ENCODE data around the gene PTPRZ1. TPM values are rescaled to one million over a fixed set of nuclear protein-coding genes. Genes with fewer than 3 reads are reported as not detected.

The PTPRZ1 gene
- total and polyA plus RNA-seq, 9 donors = 0.45 to 2.0 (median 0.83) TPM

- DNase-seq = no peak
- H3K4me1 ChIP-seq (ENCODE audit: insufficient read depth) = no peaks in the 10 kb centered on the region
- WGBS, 3 donors = 35 to 57% (median 51%) methylated on average over 3 of the region's 3 CpGs
- H3K27ac ChIP-seq = no peak overlapping the region
- no peaks in the 10 kb centered on the region for H3K27me3 ChIP-seq
- H3K4me3 ChIP-seq = no peak overlapping the region
- intact Hi-C loops (cut with DNase I) = no loop called here
- H3K9me3 ChIP-seq = no peaks in the 10 kb centered on the region
- TF ChIP-seq CTCF (IDR thresholded peaks at IDR 0.05) (no peak), EP300 (IDR thresholded peaks at IDR 0.05) (no peak), POLR2A (IDR thresholded peaks at IDR 0.05) (no peak)
- no peaks in the 10 kb centered on the region for H3K36me3 ChIP-seq
Observed at GRCh38 chr7:121919986-121920385, 47.0 kb downstream of the PTPRZ1 start.

- no peak for TF ChIP-seq CTCF (IDR thresholded peaks at IDR 0.05)
- no peak for TF ChIP-seq POLR2A (IDR thresholded peaks at IDR 0.05)
- TF ChIP-seq EP300 (IDR thresholded peaks at IDR 0.05) = no peak
- no peaks in the 10 kb centered on the region for H3K27me3 ChIP-seq
- no peak overlapping the region for H3K27ac ChIP-seq
- no peak for DNase-seq
- H3K4me3 ChIP-seq = no peak overlapping the region
- intact Hi-C loops (cut with DNase I) = no loop called here
- 87 to 88% (median 87%) methylated on average over 7 of the region's 7 CpGs for WGBS, 3 donors
- no peaks in the 10 kb centered on the region for H3K4me1 ChIP-seq (ENCODE audit: insufficient read depth)
- no peaks in the 10 kb centered on the region for H3K36me3 ChIP-seq
- H3K9me3 ChIP-seq = no peaks in the 10 kb centered on the region
Observed at GRCh38 chr7:121924269-121925186, 51.6 kb downstream of the PTPRZ1 start.

GRCh38 chr7:121931149-121931902, 58.4 kb downstream of the PTPRZ1 start:
- H3K4me1 ChIP-seq (ENCODE audit: insufficient read depth) = no peaks in the 10 kb centered on the region
- H3K27ac ChIP-seq = no peak overlapping the region
- 26 to 31% (median 27%) methylated on average over 1 of the region's 1 CpG for WGBS, 3 donors
- intact Hi-C loops (cut with DNase I) = no loop called here
- no peaks in the 10 kb centered on the region for H3K27me3 ChIP-seq
- no peak for TF ChIP-seq EP300 (IDR thresholded peaks at IDR 0.05)
- TF ChIP-seq CTCF (IDR thresholded peaks at IDR 0.05) = no peak
- no peak for TF ChIP-seq POLR2A (IDR thresholded peaks at IDR 0.05)
- H3K4me3 ChIP-seq = no peak overlapping the region
- H3K9me3 ChIP-seq = no peaks in the 10 kb centered on the region
- DNase-seq = no peak
- no peaks in the 10 kb centered on the region for H3K36me3 ChIP-seq

DNA sequence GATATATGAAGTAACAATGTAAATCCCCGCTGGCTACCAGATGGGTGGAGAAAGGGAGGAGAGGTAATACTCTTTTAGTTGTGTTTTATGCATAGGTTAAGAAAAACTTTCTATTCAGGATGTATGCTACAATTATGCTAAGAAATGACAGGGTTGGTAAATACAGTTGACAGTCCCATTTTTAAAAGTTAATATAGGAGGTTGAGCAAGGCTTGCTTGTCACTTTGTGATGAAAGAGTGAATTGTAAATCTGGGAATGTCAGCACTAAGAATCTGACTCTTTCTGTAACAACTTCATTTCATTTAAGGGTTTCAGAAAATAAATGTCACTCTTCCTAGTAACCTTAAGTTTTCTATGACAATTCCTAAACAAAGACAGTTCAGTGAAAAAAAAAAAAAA, 59.8 kb downstream of the PTPRZ1 start:
- H3K4me1 ChIP-seq (ENCODE audit: insufficient read depth) = no peaks in the 10 kb centered on the region
- WGBS, 3 donors = 93 to 97% (median 95%) methylated on average over 1 of the region's 1 CpG
- H3K9me3 ChIP-seq = no peaks in the 10 kb centered on the region
- no peak for TF ChIP-seq POLR2A (IDR thresholded peaks at IDR 0.05)
- H3K36me3 ChIP-seq = no peaks in the 10 kb centered on the region
- H3K27me3 ChIP-seq = no peaks in the 10 kb centered on the region
- intact Hi-C loops (cut with DNase I) = no loop called here
- H3K4me3 ChIP-seq = no peak overlapping the region
- H3K27ac ChIP-seq = no peak overlapping the region
- no peak for DNase-seq
